GM23248 (cell line): ENCODE measurements around the gene EIF2B1. TPM values are rescaled to one million over a fixed set of nuclear protein-coding genes. Genes with fewer than 3 reads are reported as not detected.

Experiments
- DNase-seq: peaks from one replicate; pipeline ENCODE4 v3.0.0-alpha.2; 2015
- H2AFZ ChIP-seq: fragments of 200-600 bp; sonication (generic); 2 replicates; pipeline ENCODE4 v1.6.1; 2016; ENCODE audit warnings: antibody characterized with exemption
- H3F3A ChIP-seq: fragments of 200-600 bp; sonication (generic); 2 replicates; pipeline ENCODE4 v1.6.1; 2016; ENCODE audit warnings: mild to moderate bottlenecking, antibody characterized with exemption, mixed run types; ENCODE audit not compliant: insufficient read depth
- H3K27ac ChIP-seq: fragments of 200-600 bp; sonication (generic); 2 replicates; pipeline ENCODE4 v1.5.1; 2016; ENCODE audit warnings: mild to moderate bottlenecking
- H3K27me3 ChIP-seq: fragments of 200-600 bp; sonication (generic); replicated peaks from 2 replicates; pipeline ENCODE4 v1.6.1; 2016; ENCODE audit warnings: mild to moderate bottlenecking; ENCODE audit not compliant: insufficient read depth
- H3K36me3 ChIP-seq: fragments of 200-600 bp; sonication (generic); 2 replicates; pipeline ENCODE4 v1.6.1; 2016; ENCODE audit warnings: low read depth, mild to moderate bottlenecking
- H3K4me1 ChIP-seq: fragments of 200-600 bp; sonication (generic); 2 replicates; pipeline ENCODE4 v1.6.1; 2016; ENCODE audit warnings: mild to moderate bottlenecking; ENCODE audit not compliant: insufficient read depth
- H3K4me2 ChIP-seq: fragments of 200-600 bp; sonication (generic); one replicate; pipeline ENCODE4 v1.6.1; 2016; ENCODE audit warnings: mild to moderate bottlenecking; ENCODE audit not compliant: unreplicated experiment
- H3K4me3 ChIP-seq: fragments of 200-600 bp; sonication (generic); 2 replicates; pipeline ENCODE4 v1.5.1; 2016; ENCODE audit warnings: mild to moderate bottlenecking
- H3K79me2 ChIP-seq: fragments of 200-600 bp; sonication (generic); 2 replicates; pipeline ENCODE4 v1.6.1; 2016; ENCODE audit warnings: mild to moderate bottlenecking; ENCODE audit not compliant: insufficient read depth
- H3K9ac ChIP-seq: fragments of 200-600 bp; sonication (generic); 2 replicates; pipeline ENCODE4 v1.6.1; 2016; ENCODE audit warnings: mild to moderate bottlenecking
- H3K9me2 ChIP-seq: fragments of 200-600 bp; sonication (generic); 2 replicates; pipeline ENCODE4 v1.6.1; 2016; ENCODE audit warnings: mixed run types, mild to moderate bottlenecking, moderate library complexity; ENCODE audit not compliant: insufficient read depth
- H3K9me3 ChIP-seq: fragments of 200-600 bp; sonication (generic); one replicate; pipeline ENCODE4 v1.6.1; 2017; ENCODE audit warnings: low read depth
- H4K20me1 ChIP-seq: fragments of 200-600 bp; sonication (generic); 2 replicates; pipeline ENCODE4 v1.6.0; 2016; ENCODE audit not compliant: insufficient read depth
- EZH2 ChIP-seq: fragments of 200-600 bp; sonication (generic); IDR thresholded peaks from 2 replicates; pipeline ENCODE4 v1.6.1; 2018; ENCODE audit warnings: antibody characterized with exemption, mild to moderate bottlenecking; ENCODE audit not compliant: insufficient read depth, poor library complexity, severe bottlenecking
- EZH2phosphoT487 ChIP-seq: fragments of 200-600 bp; sonication (generic); IDR thresholded peaks from 2 replicates; pipeline ENCODE4 v1.6.1; 2018; ENCODE audit warnings: antibody characterized with exemption, moderate library complexity, mild to moderate bottlenecking, low read depth; ENCODE audit not compliant: insufficient read depth
- WGBS, 2 experiments: methylation state at CpG; one replicate each; pipeline ENCODE4 v1.1.6; 2015 to 2017; ENCODE audit warnings: low lambda C conversion rate in 2 of 2, low coverage in 1 of 2; ENCODE audit errors: missing lambda C conversion rate in 2 of 2; 5-methylcytosine and 5-hydroxymethylcytosine counted together
- in situ Hi-C: fragments of 300-500 bp; cut with MboI; formaldehyde crosslinking; loops from 2 replicates; pipeline ENCODE4 v1.15.0; 2020
- polyA plus RNA-seq: library from polyadenylated mRNA; unstranded; fragments of >200 nt; fragmentation: Nextera tagmentation; extraction: Ambion mirVana; gene quantifications from 2 replicates; pipeline ENCODE4 v1.2.1, GENCODE V29; 2016
- small RNA-seq: library from RNA; depleted of rRNA; stranded (forward); fragments of <200 nt; gene quantifications from one replicate; pipeline ENCODE3, GENCODE V24; 2014; ENCODE audit warnings: low read depth, low replicate concordance
- total RNA-seq: library from RNA; depleted of rRNA; stranded (reverse); fragments of >200 nt; shearing (Covaris generic); gene quantifications from 2 replicates; pipeline ENCODE4 v1.2.3, GENCODE V29; 2014; rRNA removed

Gene EIF2B1
- total and polyA plus RNA-seq, 2 experiments from 2014 or later: 63.5 to 88.0 TPM

- TF ChIP-seq EZH2: no peak
- TF ChIP-seq EZH2phosphoT487: no peak
- Histone ChIP-seq H3K27ac (peak overlapping the region; percentile 46), H3K36me3 (no peaks in the 10 kb centered on the region), H3K9ac (no peak overlapping the region), H3K9me2 (no peaks in the 10 kb centered on the region), H3K9me3 (no peaks in the 10 kb centered on the region), H2AFZ (peak overlapping the region; percentile 35), H3K4me1 (peaks cover 4% of the 10 kb centered on the region; the same call in 1 of the 2 replicates), H4K20me1 (no peaks in the 10 kb centered on the region), H3F3A (peaks cover 14% of the 10 kb centered on the region; the same call in 1 of the 2 replicates), H3K4me2 (no peak overlapping the region), H3K79me2 (no peaks in the 10 kb centered on the region), H3K27me3 (no peaks in the 10 kb centered on the region), H3K4me3 (no peak overlapping the region)
- in situ Hi-C loops: no loop called here
- DNase-seq: peak; percentile 89
- 19 to 20% methylated on average over 4 of the region's 4 CpGs for WGBS, 2 experiments
Observed at GRCh38 chr12:123571343-123571813, 62.1 kb downstream of the EIF2B1 start.

Small RNA genes lying within 50 kb of the gene (small RNA-seq; reads per million reads assigned to genes)
- gene SNORA9B: not detected

Other genes with a start within 250 kb of the EIF2B1 start
- gene KMT5A, start 249.6 kb downstream of the EIF2B1 start, total RNA-seq: 53.6 and 78.6 TPM in 2 replicates
- 20.6 and 21.3 TPM in 2 replicates for gene KMT5A, start 249.6 kb downstream of the EIF2B1 start, polyA plus RNA-seq
- gene RILPL2, start 197.0 kb downstream of the EIF2B1 start, total RNA-seq: 2.5 and 2.8 TPM in 2 replicates
- gene RILPL2, start 197.0 kb downstream of the EIF2B1 start, polyA plus RNA-seq: 4.1 and 4.4 TPM in 2 replicates
- 9.8 and 19.0 TPM in 2 replicates for gene SNRNP35, start 175.5 kb downstream of the EIF2B1 start, total RNA-seq
- gene SNRNP35, start 175.5 kb downstream of the EIF2B1 start, polyA plus RNA-seq: 17.6 and 20.0 TPM in 2 replicates
- 16.6 and 29.8 TPM in 2 replicates for gene RILPL1, start 100.0 kb downstream of the EIF2B1 start, total RNA-seq
- 2.9 and 3.6 TPM in 2 replicates for gene RILPL1, start 100.0 kb downstream of the EIF2B1 start, polyA plus RNA-seq
- 440 and 494 TPM in 2 replicates for gene TMED2, start 49.1 kb downstream of the EIF2B1 start, total RNA-seq
- gene TMED2, start 49.1 kb downstream of the EIF2B1 start, polyA plus RNA-seq: 560 and 574 TPM in 2 replicates
- gene DDX55, start 31.6 kb downstream of the EIF2B1 start, total RNA-seq: 10.5 and 20.4 TPM in 2 replicates
- gene DDX55, start 31.6 kb downstream of the EIF2B1 start, polyA plus RNA-seq: 13.6 and 16.5 TPM in 2 replicates
- gene GTF2H3, start 143 bp upstream of the EIF2B1 start, total RNA-seq: 38.7 and 54.5 TPM in 2 replicates
- gene GTF2H3, start 143 bp upstream of the EIF2B1 start, polyA plus RNA-seq: 24.2 and 25.8 TPM in 2 replicates
- 9.3 and 13.3 TPM in 2 replicates for gene TCTN2, start 37.4 kb upstream of the EIF2B1 start, total RNA-seq
- gene TCTN2, start 37.4 kb upstream of the EIF2B1 start, polyA plus RNA-seq: 4.4 and 5.0 TPM in 2 replicates
- gene ATP6V0A2, start 78.7 kb upstream of the EIF2B1 start, total RNA-seq: 22.3 and 30.2 TPM in 2 replicates
- 12.9 and 13.3 TPM in 2 replicates for gene ATP6V0A2, start 78.7 kb upstream of the EIF2B1 start, polyA plus RNA-seq
- 0.11 and 0.13 TPM in 2 replicates for gene DNAH10, start 128.6 kb upstream of the EIF2B1 start, total RNA-seq
- gene DNAH10, start 128.6 kb upstream of the EIF2B1 start, polyA plus RNA-seq: 0.32 and 0.44 TPM in 2 replicates